Stomach (tissue), 4 donors: ENCODE data around the gene PRRX2.

ENCODE experiments used
- CTCF ChIP-seq, 7 experiments: fragments of 450-650 bp in 4 of 7; fragments of 200-600 bp in 3 of 7; sonication (generic) in 3 of 7; IDR thresholded peaks; one replicate each; pipeline ENCODE4 v1.5.1; 2016 to 2019; ENCODE audit warnings: antibody characterized with exemption in 7 of 7, control low read depth in 2 of 7, mild to moderate bottlenecking in 1 of 7
- EP300 ChIP-seq: sonication (generic); formaldehyde crosslinking; IDR thresholded peaks from one replicate; pipeline ENCODE4 v1.6.1; 2017; ENCODE audit warnings: antibody characterized with exemption
- POLR2A ChIP-seq, 4 donors: fragments of 450-650 bp; IDR thresholded peaks; one replicate each; pipeline ENCODE4 v1.6.1; 2016; ENCODE audit warnings: antibody characterized with exemption in 4 of 4, control low read depth in 2 of 4, mild to moderate bottlenecking in 1 of 4, moderate library complexity in 1 of 4

GRCh38 chr9:129770741-129771140, 105.3 kb downstream of the PRRX2 start:
- TF ChIP-seq CTCF (IDR thresholded peaks at IDR 0.05) (no peak), POLR2A (IDR thresholded peaks at IDR 0.05) (no peak), EP300 (no peak)
